ENCODE measurements around the gene TAAR8. TPM values are rescaled to one million over a fixed set of nuclear protein-coding genes. Genes with fewer than 3 reads are reported as not detected.

TAAR8 gene
- total RNA-seq, 1 donor from 2014 or later: not detected

- peaks cover 30% of the 10 kb centered on the region for H3K4me1 Mint-ChIP-seq
- no peaks in the 10 kb centered on the region for H3K36me3 Mint-ChIP-seq
- H3K4me3 Mint-ChIP-seq: no peak overlapping the region
- no peak for TF ChIP-seq CTCF (IDR thresholded peaks at IDR 0.05; ENCODE audit: unreplicated experiment)
- H3K9me3 Mint-ChIP-seq: no peaks in the 10 kb centered on the region
- H3K27ac Mint-ChIP-seq: no peak overlapping the region
- H3K27me3 Mint-ChIP-seq (ENCODE audit: low read depth): peaks cover 20% of the 10 kb centered on the region
- no peak for DNase-seq (ENCODE audit: low spot score in 2 of 2, unreplicated experiment in 2 of 2)
Measured at GRCh38 chr6:132515386-132515785, 37.1 kb upstream of the TAAR8 start.

- Mint-ChIP-seq H3K9me3 (peaks cover 7% of the 10 kb centered on the region), H3K36me3 (no peaks in the 10 kb centered on the region), H3K27me3 (ENCODE audit: low read depth) (peaks cover 14% of the 10 kb centered on the region), H3K27ac (no peak overlapping the region), H3K4me3 (no peak overlapping the region), H3K4me1 (no peaks in the 10 kb centered on the region)
- TF ChIP-seq CTCF (IDR thresholded peaks at IDR 0.05; ENCODE audit: unreplicated experiment): no peak
- no peak for DNase-seq (ENCODE audit: low spot score in 2 of 2, unreplicated experiment in 2 of 2)
Measured at GRCh38 chr6:132520953-132521352, 31.5 kb upstream of the TAAR8 start.

GRCh38 chr6:132524646-132525045, 27.8 kb upstream of the TAAR8 start:
- no peak for DNase-seq (ENCODE audit: low spot score in 2 of 2, unreplicated experiment in 2 of 2)
- H3K27ac Mint-ChIP-seq: no peak overlapping the region
- no peak overlapping the region for H3K4me3 Mint-ChIP-seq
- peaks cover 7% of the 10 kb centered on the region for H3K9me3 Mint-ChIP-seq
- TF ChIP-seq CTCF (IDR thresholded peaks at IDR 0.05; ENCODE audit: unreplicated experiment): no peak
- H3K4me1 Mint-ChIP-seq: no peaks in the 10 kb centered on the region
- H3K36me3 Mint-ChIP-seq: no peaks in the 10 kb centered on the region
- H3K27me3 Mint-ChIP-seq (ENCODE audit: low read depth): peaks cover 8% of the 10 kb centered on the region

- TF ChIP-seq CTCF (IDR thresholded peaks at IDR 0.05; ENCODE audit: unreplicated experiment): no peak
- H3K27ac Mint-ChIP-seq: no peak overlapping the region
- H3K9me3 Mint-ChIP-seq: peaks cover 7% of the 10 kb centered on the region
- H3K36me3 Mint-ChIP-seq: no peaks in the 10 kb centered on the region
- no peak for DNase-seq (ENCODE audit: low spot score in 2 of 2, unreplicated experiment in 2 of 2)
- H3K27me3 Mint-ChIP-seq (ENCODE audit: low read depth): peaks cover 8% of the 10 kb centered on the region
- H3K4me3 Mint-ChIP-seq: no peak overlapping the region
- peaks cover 2% of the 10 kb centered on the region for H3K4me1 Mint-ChIP-seq
Measured at GRCh38 chr6:132525866-132526265, 26.6 kb upstream of the TAAR8 start.

GRCh38 chr6:132526461-132526860, 26.0 kb upstream of the TAAR8 start:
- no peak for TF ChIP-seq CTCF (IDR thresholded peaks at IDR 0.05; ENCODE audit: unreplicated experiment)
- Mint-ChIP-seq H3K9me3 (peaks cover 7% of the 10 kb centered on the region), H3K27ac (no peak overlapping the region), H3K4me3 (no peak overlapping the region), H3K4me1 (peaks cover 2% of the 10 kb centered on the region), H3K27me3 (ENCODE audit: low read depth) (peaks cover 8% of the 10 kb centered on the region), H3K36me3 (no peaks in the 10 kb centered on the region)
- no peak for DNase-seq (ENCODE audit: low spot score in 2 of 2, unreplicated experiment in 2 of 2)

- Mint-ChIP-seq H3K4me1 (peaks cover 2% of the 10 kb centered on the region), H3K36me3 (no peaks in the 10 kb centered on the region), H3K27ac (no peak overlapping the region), H3K4me3 (no peak overlapping the region), H3K9me3 (peaks cover 7% of the 10 kb centered on the region), H3K27me3 (ENCODE audit: low read depth) (peaks cover 8% of the 10 kb centered on the region)
- no peak for DNase-seq (ENCODE audit: low spot score in 2 of 2, unreplicated experiment in 2 of 2)
- TF ChIP-seq CTCF (IDR thresholded peaks at IDR 0.05; ENCODE audit: unreplicated experiment): no peak
Measured at GRCh38 chr6:132527791-132528190, 24.7 kb upstream of the TAAR8 start.
